Stimulated activated CD4-positive, alpha-beta T cell treated with anti-CD3 and anti-CD28 coated beads, Interleukin-15, amount 100 ng/mL, for 1 hour (primary cell): ENCODE measurements around the gene IRX5.

Experiments used
- DNase-seq, 2 donors: peaks; one replicate each; pipeline ENCODE4 v3.0.0-alpha.2; 2020; ENCODE audit warnings: low read depth in 1 of 2, low spot score in 1 of 2

IRX5 gene

DNA sequence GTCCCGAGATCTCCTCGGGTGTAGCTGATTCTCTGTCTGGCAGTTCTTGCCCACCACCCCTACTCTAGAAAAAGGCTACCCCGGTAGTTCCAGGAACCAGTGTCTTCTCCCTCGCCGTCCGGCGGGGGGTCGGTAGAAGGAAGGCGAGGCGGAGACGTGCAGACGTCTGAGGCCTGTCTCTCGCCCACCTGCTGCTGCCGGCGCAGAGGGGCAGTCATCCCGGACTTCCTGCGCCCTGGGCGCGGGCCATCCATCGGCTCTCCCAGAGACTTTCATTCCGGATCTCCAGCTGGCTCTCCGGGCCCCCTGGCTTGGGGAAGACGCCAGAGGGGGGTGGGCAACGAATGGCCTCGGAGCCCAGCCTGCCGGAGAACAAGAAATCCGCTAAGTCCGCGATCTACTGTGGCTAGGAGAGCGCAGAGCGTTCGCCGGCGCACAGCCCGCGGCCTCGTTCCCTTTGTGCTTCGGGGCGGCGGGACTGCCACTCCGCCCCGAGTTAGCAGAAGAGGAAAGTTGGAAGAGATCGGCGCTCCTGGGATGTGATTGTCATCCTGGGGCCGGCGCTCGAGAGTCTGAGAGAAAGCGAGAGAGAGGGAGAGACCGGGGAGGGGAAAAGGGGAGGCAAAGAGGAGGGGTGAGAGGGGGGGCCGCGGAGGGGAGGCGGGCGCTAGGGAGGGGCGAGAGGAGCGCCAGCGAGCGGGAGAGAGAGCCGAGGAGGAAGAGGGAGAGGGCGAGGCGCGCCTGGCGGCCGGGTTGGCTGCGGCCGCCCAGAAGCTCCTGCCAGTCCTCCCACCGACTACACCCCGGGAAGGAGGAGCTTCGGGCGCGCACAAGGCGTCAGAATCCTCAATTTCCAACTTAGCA lies at the start of gene IRX5:
TSS of gene IRX5 (plus strand) at position 861 of the 864 bp plus-strand sequence. CDS start 334 bp downstream, outside the sequence.
- no peak for DNase-seq

DNA sequence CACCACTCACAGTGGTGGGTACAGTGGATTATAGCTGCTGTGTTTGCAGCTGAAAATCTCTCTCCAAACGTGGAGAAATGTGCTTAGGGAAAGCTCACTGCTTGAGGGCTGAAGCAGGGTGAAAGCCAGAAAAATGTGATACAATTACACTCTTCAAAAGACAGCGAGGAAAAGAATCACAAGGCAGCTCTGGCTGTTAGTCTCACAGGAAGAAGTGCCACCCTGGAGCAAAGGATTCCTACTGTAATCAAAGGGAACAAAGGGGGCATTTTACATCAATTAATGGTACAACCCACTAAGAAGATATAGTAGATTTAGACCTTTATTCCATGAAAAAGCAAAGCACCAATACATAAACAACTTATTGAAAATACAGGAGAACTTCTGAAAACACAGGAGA lies 48.1 kb upstream of the IRX5 start:
- no peak for DNase-seq

DNA sequence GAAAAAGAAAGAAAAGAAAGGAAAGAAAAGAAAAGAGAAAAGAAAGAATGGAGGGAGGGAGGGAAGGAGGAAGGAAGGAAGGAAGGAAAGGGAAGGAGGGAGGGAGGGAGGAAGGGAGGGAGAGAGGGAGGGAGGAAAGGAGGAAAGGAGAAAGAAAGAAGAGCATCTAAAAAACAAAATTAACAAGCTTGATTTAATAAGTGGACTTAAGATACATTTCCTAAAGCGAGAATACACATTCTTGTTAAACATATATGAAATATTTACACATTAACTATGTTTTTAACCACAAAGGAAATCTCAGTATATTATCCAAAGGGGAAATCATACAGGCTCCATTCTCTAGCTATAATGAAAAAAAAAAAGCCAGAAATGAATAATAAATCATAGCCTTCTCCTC lies 47.3 kb upstream of the IRX5 start:
- DNase-seq = no peak

DNA sequence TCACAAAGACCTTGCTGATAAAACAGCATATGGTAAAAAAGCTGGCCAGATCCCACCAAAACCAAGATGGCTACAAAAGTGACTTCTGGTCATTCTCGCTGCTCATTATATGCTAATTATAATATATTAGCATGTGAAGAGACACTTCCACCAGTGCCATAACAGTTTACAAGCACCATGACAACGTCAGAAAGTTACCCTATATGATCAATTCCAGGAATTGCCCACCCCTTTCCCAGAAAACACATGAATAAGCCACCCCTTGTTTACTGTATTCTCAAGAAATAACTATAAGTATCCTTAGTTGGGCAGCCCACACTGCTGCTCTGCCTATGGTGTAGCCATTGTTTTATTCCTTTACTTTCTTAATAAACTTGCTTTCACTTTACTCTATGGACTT lies 44.6 kb upstream of the IRX5 start:
- no peak for DNase-seq

DNA sequence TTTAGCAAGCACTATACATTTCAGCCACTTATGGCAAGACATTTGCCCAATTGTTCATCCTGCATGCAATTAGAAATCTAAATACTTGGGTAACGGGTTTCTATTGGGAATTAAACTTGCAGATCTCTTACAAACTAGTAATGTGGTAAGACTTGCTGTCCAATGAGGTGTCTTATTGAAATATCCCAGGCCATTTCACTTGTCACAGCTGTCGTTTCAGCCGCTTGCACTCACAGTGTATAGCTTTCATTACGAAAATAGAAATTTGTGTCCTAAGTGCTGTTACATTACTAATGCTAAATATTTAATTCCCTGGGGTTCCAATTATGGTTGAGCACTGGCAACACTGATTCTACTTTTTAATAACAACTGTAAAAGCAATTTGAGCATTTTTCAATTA lies 40.3 kb upstream of the IRX5 start:
- no peak for DNase-seq

DNA sequence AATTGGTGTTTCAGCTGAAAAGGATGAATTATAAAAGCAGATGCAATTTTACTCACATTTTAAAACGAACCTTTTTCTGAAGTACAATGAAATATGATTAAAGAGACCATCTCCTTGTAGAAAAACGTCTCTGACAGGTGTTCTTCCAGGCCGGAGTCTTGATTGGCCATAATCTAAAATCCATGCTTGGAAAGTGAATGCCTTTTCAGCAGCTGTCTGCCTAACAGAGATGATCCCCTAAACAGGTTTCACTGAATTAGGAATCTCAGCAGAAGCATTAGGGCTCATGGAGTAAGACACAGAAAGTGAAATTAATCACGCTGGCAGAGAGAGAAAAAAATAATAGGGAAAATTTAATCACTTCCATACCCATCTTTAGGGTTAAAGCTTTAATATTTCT lies 39.3 kb upstream of the IRX5 start:
- no peak for DNase-seq

DNA sequence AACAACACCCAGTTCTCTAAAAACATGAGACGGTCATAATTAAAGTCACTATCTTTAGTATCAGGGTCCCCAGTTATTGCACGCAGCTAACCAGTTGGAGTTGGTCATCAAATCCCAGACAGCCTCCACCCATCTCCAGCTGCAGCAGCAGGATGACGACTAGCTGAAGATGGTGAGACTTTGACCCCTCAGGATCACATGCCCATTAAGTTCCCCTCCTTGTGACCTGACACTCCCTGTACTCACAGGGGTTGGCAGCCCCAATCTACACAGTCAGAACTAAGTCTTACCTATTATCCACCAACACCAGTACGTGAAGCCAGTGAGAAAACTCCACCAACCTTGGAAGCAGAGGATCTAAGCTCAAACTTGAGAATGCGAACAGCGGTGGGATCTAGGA lies 37.7 kb upstream of the IRX5 start:
- DNase-seq = no peak

DNA sequence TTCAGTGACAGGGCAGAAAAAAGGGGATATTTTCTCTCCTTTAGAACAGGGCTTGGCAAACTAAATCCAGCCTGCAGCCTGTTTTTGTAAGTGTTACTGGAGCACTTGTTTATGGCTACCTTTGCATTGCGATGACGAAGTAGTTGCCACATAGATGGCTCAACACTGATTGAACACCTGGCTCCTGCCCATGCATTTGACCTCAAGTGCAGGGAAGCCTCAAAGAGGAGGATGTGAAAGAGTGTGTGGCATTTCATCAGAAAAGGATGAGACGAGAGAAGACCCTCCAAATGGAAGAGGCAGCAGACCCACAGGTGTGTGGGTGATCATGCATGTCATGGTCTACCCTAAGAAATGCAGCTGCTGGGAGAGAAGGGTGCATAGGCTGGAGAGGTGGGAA lies 32.7 kb upstream of the IRX5 start:
- DNase-seq = no peak

DNA sequence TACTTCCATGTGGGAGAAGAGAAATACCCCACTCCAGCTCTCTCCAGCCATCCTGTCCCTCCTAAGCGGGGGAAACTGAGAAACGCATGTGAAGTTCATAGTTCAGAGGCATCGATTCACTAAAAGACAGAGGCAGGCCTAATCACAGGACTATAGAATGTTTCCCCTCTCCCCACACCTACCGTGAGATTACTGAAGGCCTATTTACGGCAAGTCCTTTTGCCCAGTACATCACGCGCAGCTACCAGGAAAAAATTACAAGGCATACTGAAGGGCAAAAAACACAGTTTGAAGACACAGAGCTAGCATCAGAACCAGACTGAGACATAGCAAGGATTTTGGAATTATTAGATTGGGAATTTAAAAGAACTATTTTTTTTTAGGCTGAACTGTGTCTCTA lies 29.1 kb upstream of the IRX5 start:
- no peak for DNase-seq

DNA sequence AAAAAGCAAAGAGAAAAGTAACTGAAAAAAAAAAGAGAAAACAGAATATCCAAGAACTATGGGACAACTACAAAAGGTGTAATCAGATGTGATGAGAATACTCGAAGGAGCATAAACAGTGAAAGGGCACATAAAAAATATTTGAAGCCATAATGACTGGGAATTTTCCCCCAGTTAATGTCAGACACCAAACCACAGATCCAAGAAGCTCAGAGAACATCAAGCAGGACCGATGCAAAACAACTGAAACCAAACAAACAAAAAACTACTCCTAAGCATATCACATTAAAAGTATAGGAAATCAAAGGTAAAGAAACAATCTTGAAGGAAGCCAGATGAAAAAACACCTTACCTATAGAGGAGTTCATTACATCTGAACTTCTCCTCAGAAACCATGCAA lies 27.6 kb upstream of the IRX5 start:
- DNase-seq = no peak

DNA sequence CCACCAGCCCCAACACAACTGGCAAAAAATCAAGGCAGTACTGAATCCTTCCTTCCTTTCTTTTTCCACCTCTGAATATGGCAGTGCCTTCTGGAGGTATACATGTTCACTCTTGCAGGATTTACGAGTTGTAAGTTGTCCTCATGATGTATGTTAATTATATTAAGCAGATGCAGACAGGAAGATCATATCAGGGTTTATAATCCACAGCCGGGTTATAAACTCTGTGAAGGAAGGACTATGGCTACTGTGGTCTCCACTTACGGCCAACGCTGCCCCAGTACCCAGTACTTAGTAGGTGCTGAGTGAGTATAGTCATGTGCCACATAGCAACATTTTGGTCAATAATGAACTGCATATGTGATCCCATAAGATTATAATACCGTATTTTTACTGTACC lies 19.6 kb upstream of the IRX5 start:
- no peak for DNase-seq

DNA sequence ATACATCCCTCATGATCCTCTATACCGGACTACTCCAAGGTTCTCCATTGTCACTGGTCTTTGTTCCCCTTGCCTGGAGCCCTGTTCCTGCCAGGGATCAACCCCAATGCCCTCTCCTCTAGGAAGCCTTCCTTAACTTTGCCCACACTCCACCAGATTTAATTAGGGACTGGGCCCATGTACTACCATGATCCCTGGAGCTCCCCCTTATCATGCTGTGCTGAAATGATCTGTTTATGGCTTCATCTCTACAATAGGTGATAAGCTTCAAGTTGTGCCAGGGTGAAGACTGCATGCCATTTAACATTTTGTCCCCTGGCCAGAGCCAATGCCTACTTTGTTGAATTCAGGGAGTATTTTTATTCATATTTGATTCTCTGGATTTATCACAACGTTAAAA lies 17.9 kb upstream of the IRX5 start:
- DNase-seq = no peak

DNA sequence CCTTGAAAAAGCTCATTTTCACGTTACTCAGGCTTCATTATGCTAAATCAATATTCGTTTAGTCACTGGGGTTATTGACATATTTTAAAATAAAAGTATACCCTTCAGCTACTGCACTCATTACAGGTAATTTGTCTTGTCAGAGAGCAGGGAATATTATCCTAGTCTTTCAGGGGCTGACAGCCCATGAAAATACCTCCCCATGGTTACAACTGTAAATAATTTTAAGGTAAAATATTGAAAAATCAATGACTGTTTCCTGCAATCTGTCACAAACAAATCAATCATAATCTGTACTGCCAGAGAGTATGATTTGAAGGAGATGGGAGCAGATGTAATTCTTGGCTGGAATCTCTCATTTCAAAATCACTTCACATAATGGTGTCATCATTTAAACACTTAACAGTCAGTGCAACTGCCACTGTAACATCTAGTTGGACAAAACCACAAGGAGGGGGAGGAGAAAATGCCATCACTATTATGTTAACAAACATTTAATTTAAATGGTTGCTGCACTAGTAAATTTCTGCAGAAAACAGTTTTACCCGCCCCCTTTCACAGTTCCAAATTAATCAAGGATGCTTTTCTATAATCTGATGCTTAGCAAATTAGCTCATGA lies 9.3 kb upstream of the IRX5 start:
- DNase-seq = no peak

DNA sequence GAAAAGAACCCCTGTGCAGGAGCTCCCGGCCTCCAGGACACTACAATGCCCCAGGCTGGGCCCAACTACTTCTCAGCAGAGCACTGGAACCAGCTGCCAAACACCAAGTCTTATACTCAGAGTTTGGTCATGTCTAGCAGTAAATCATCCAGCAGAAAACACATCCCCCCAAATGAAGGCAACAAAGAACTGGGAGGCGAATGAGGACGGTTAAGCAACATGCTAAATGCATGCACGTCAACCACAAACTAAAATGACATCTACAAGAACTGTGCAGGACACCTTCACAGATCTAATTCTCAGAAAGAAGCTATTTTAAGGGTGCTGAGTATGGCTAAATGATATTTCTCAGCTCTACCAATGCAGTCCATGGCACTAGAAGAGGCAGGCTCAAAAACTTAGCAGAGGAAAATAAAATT lies 7.6 kb upstream of the IRX5 start:
- no peak for DNase-seq

DNA sequence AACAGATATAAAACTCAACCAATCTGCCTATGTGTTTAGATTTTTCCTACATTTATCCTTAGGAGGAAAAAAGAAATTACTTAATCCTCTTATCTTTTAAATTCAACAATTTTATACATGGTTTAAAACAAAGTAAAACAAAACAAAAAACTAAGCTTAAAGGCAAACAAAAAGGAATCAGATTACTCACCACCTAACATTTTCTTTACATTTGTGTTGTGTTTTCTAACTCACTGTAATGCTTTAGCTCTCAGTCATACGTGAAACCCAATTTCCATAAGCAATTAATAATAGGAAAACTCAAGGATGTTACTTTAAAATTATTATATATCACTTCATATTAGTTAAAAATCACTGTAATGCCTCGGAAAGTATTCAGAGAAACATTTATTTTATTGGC lies 6.7 kb upstream of the IRX5 start:
- DNase-seq = no peak

DNA sequence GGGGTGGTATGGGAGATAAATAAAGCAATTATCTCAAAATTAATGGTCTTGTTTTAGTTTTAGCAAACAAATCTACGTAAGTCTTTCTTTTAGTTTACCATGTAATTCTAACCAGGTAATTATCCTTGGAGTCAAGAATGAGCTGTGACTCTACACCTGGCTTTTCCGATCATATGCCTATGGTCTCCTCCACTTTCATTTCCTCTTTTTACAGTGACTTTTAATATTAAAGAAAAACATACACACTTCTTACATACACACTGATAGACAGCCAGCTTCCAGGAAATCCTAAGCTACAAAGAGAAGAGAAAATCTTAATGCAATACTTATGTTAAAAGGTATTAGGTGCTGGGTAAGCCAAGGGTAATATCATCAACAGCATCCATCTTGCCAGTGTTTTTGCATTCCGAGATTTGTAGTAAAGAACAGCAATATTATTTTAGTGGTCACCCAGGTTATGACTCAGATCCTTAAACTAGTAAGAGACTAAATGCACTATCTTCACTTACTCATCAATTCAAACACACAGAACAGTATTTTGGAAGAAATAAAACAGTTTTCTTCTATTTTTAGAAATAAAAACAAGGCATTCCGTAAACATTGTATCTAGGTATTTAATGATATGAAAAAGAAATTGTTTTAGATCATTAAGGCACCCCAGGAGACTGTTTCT lies 4.4 kb upstream of the IRX5 start:
- DNase-seq = no peak

DNA sequence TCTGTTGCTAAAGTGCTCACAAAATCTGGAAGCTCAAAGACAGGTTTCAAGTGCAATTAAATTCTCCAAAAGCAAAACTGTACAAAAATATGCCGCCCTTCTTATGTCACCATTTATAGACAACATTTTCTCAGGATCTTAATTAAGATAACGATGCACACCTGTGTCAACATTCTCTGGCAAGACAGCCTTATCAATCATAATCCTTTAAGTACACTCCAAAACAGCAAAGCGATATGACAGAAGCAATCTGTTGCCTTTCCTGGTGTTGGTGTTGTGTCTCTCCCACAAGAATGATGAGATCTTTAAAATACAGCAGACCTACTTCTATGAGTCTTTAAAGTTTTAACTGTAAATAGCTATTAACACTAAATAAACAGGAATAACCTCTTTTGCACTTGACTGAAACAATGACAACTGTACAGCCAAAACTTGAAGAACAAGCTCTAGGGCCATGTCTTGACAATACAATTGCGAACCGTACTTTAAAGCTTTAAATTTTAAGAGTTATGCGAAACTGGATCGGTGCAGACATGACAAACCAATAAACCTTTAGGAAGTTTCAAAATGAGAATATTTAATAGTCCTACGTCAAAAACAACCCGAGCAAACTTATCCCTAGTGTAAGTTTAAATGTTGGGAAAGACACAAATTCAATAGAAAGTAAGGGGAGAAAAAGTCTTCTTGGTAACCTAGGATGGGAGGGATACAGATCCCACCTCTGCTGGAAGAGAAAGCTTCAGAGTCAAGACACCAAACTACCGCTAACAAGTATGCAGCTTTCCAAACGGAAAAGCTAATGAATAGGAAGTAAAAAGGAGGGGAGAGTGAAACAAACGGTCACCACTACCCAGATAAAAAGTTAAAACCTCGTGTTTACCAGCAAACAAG lies 3.3 kb upstream of the IRX5 start:
- no peak for DNase-seq

DNA sequence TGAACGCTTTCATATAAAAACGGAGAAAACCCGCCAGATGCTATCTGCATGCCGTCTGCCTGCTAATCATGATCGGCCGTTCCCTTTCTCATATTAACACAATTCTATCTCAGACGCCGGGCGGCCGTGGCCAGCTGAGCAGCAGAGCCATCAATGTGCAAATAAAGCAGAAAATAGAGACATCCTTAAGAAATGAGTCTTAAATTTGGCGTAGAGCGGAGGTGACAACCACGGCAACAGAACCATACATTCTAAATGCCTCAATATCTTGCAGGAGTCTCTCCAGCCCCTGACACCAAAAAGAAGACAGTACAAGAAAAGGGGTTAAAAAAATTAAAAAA lies 2.7 kb upstream of the IRX5 start:
- no peak for DNase-seq

DNA sequence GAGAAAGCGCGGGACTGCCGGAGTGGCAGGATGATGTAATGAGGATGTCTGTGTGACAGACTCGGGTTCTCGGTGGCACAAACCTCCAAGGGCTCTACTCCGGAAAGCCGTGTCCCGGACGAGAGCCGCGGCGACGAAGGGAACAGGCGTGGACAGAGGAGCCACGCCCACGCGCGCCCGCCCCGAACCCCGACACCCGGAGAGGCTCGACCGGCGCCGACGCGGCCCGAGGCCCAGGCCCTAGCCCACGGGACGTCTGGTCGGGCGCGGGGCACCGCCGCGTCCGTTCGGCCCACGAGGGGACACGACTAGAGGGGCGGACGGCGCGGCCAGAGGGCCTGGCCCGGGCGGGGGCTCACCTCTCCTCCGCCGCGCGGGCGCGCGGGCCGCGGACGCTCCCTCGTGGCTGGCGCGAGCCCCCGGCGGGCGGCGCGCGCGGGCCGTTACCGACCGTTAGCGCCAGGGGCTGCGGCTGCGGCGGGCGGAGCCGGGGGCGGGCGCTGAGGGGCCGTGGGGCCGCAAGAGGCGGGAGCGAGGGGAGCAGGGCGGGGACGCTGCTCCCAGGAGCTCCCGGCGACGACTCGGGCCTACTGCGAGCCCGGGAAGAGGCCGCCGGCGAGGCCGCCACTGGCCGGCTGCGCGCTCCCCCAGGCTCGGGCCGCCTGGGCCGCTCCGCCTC lies 2.1 kb upstream of the IRX5 start:
- DNase-seq = no peak

DNA sequence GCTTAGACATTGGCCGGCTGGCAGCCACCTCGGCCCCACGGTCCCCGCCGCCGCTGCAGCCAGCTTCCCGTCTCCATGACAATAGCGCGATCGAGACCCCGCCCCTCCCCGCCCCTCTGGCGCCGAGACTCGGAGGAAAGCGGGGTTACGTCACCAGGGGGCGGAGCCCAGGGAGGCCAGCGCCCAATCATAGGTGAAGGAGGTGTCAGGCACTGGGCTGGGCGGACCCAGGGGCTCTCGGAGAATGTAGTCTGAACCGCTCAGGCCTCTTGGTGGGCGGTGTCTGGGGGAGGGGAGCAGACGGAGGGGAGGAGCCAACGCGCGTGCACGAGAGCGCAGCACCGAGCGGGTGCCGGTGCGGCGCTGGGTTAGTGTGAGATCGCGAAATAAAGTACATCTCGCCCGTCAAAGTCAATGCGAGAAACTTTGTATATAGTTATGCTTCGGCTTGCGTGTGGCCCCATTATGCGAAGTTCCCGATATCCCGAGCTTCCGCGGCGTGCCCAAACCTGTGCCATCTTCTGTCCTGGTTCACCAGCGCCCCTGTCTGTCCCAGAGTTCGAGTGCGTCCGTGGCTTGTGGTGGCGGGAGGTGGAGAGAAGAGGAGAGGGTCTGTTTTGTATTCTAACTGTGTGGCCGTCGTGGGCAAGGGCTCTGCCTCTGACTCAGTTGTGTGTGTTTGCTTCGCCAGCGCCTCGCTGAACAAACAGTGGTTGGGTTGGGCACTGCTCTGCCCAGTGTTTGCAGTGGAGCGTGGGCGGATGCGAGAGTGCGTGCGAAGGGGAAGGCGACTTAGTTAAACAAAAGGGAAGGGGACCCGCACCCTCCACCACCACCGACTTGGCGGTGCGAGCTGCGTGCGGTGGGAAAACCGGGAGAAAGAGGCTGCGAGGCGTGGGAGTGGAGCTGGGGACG lies 1.3 kb upstream of the IRX5 start:
- peak; percentile 73 to 92 for DNase-seq
